HG03558 (cell line): ENCODE data around the gene CTDNEP1.

Source experiments
- ATAC-seq: cut with Tn5 transposase; IDR thresholded peaks from one replicate; pipeline ENCODE4 v1.9.1; 2021; ENCODE audit warnings: moderate number of reproducible peaks; ENCODE audit not compliant: unreplicated experiment; ENCODE audit errors: extremely low read depth

CTDNEP1 gene

DNA sequence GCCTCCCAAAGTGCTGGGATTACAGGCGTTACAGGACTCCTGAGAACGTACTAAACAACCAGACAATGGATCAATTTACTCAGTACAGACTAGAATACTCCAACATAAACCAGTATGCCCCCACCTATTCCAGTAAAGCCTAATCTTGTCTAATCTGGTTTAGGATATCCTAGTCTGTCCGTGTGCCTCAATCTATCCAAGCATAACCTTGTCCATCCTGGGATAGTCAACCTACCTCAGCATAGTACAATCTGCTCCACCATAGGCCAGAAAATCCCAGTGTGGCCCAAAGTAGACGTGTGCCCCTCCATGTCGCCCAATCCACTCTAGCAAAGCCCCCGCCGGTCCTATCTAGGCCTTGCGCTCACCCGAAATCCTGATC, 17.8 kb downstream of the CTDNEP1 start:
- no peak for ATAC-seq

- ATAC-seq = no peak
These were observed 19.4 kb downstream of the CTDNEP1 start for GRCh38 chr17:7232114-7232513.

DNA sequence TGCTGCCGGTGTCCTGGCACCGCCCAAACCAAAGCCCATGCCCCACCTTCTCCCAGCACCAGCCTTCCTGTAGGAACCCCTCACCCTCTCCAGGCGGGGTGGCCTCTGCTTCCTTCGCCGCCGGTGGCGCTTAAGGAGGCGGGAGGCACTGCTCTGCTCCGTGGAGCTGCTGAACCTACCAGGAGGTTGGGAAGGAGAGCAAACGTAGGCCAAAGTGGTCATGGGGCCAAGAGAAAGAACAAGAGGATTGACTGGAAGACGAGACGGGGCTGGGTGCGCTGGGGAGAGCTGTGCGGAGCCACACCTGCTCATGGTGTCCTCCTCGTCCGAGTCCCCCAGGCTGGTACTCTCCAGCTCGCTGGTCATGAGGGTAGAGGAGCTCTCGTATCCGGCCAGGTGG, 22.0 kb downstream of the CTDNEP1 start:
- ATAC-seq = no peak

GRCh38 chr17:7228920-7229319, 22.6 kb downstream of the CTDNEP1 start:
- no peak for ATAC-seq

- ATAC-seq = no peak
These were observed 24.5 kb downstream of the CTDNEP1 start for GRCh38 chr17:7226721-7227710.

DNA sequence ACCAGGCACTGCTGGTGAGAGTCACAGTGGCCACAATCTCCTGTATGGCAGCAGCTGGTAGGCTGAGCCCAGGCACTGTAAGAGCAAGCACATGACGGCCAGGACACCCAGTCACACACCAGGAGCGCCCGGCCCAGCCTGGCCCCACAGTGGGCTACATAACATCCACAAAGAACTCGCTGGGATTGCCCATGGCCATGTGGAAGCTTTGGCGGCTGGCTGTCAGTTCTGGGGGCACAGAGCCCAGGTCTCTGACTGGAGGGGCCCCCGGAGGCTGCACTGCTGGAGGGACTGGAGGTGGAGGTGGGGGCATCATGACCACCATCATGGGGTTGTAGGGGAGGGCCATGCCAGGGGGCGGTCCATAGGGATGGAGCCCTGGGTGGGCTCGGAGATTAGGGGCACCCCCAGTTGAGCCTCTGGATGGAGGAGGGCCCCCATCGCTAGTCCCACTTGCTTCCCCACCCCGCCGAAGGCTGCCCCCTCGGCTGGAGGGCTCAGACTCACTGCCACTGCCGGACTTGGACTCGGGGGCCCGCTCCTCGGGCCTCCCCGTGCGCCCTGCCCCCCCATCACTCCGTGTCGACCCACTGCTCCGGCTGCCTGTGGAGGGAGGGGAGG, 25.7 kb downstream of the CTDNEP1 start:
- no peak for ATAC-seq

DNA sequence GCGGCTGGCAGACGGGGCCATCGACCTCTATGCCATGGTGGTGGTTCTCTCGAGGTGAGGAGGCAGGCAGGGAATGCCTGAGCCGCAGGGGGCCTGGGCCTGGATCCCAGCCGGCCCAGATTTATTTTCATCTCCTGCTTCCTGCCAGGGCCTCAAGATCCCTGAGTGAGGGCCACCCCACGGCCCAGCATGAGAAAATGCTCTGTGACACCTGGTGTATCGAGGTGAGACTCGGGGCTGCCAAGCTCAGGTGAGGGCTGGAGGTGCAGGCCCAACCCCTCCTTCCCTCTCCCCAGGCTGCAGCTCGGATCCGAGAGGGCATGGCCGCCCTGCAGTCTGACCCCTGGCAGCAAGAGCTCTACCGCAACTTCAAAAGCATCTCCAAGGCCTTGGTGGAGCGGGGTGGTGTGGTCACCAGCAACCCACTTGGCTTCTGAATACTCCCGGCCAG, 26.8 kb downstream of the CTDNEP1 start:
- ATAC-seq = no peak

- ATAC-seq = no peak
These were observed 27.4 kb downstream of the CTDNEP1 start for GRCh38 chr17:7224110-7224509.

DNA sequence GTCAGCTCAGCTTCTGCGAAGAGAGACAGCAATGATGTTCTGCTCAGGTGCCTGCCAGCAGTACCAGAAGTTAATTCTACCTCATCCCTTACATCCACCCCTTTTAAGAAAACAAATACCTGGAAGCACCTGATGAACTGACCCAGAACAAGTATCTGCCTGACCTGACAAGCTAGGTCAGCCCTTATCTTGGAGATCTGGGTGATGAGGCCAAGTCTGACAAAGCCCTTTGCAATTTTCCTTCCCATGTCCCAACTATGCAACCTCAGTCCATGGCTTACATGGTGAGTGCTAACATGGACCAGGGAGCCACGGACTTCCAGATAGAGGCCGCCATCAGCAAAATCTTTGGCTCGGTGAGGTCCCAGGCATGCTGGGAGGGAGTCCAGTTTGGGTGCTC, 28.2 kb downstream of the CTDNEP1 start:
- no peak for ATAC-seq

DNA sequence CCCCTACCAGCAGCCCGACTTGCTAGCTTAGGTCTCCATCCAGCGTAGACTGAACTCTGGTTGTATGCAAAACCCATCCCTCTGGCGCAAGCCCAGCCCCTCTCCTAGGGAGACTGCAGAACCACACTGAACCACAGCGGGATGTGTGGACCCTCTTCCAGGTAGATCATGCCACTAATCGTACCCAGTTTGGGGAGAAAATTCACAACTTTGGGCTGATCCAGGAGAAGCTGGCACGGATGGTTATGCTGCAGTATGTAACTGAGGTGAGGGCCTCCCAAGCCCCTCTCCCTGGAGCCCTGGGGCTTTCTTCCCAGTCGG, 28.6 kb downstream of the CTDNEP1 start:
- no peak for ATAC-seq

- no peak for ATAC-seq
These were observed 29.2 kb downstream of the CTDNEP1 start for GRCh38 chr17:7222093-7222971.

GRCh38 chr17:7221278-7222092, 30.0 kb downstream of the CTDNEP1 start:
- no peak for ATAC-seq

GRCh38 chr17:7220593-7221277, 30.8 kb downstream of the CTDNEP1 start:
- ATAC-seq = no peak

DNA sequence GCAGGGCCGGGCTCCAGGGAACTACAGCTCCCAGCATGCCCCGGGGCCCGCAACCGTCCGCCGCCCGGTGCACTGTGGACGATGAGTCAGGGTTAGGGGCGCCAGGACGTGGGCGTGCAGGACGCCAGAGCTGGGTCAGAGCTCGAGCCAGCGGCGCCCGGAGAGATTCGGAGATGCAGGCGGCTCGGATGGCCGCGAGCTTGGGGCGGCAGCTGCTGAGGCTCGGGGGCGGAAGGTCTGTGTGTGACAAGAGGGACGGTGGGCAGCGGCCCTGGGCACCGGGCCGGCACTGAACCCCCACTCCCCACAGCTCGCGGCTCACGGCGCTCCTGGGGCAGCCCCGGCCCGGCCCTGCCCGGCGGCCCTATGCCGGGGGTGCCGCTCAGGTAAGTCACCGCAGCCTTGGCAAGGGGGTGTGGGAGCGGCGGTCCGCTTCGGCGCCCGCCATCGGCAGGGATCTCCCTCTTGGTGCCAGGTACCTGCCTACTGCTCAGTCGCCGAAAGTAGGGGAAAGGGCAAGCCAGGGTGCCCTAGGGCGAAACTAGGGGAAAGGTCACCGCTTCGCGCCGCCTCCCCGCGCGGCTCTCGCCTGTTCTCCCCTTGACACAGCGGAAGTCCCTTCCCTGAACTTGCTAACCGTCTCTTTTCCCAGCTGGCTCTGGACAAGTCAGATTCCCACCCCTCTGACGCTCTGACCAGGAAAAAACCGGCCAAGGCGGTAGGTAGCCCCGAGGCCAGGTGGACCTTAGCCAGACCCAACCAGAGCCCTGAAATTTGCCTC, 31.5 kb downstream of the CTDNEP1 start, which contains the start of the genes ACADVL and DLG4:
Gene ACADVL (plus strand): TSS at position 127 of the 781 bp plus-strand sequence. CDS start 47 bp downstream, at position 174.
Gene DLG4 (minus strand): TSS at position 25 of the 781 bp plus-strand sequence.
- no peak for ATAC-seq

- ATAC-seq = no peak
These were observed 32.2 kb downstream of the CTDNEP1 start for GRCh38 chr17:7219229-7219811.

DNA sequence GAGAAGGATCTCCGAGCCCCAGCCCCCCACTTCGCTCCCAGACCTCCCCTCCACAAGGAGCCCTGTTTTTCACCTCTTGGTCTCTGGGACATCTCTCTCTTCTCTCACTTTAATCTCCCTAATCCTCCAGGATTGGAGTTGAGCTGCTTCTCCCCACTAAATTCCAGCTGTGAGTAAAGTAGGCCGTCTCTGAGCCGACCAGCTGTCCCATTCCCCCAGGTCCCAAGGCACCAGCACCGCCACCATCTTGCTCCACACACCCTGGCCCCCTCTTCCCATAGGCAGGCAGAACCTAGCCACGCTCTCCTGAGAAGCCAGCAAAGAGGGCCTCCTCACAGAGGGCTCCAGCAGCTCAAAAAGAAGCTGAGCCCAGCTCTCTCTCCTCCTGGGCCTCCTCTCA, 32.8 kb downstream of the CTDNEP1 start:
- no peak for ATAC-seq

GRCh38 chr17:7218166-7218565, 33.4 kb downstream of the CTDNEP1 start:
- no peak for ATAC-seq
